A673 (cell line): ENCODE data around the gene ARFGEF2.

Experiments
- CTCF ChIP-seq: fragments of 300-800, 200-600 bp; sonication (generic); conservative IDR thresholded peaks from 2 replicates; pipeline ENCODE4 v1.5.1; 2017; ENCODE audit warnings: low read depth, mild to moderate bottlenecking, antibody characterized with exemption, low read length, moderate library complexity, mixed read lengths
- EZH2 ChIP-seq: fragments of 200-600 bp; sonication (generic); IDR thresholded peaks from 2 replicates; pipeline ENCODE4 v1.6.1; 2017; ENCODE audit warnings: borderline replicate concordance, low read depth, mild to moderate bottlenecking, mixed read lengths, antibody characterized with exemption, low read length; ENCODE audit not compliant: poor library complexity, severe bottlenecking

DNA sequence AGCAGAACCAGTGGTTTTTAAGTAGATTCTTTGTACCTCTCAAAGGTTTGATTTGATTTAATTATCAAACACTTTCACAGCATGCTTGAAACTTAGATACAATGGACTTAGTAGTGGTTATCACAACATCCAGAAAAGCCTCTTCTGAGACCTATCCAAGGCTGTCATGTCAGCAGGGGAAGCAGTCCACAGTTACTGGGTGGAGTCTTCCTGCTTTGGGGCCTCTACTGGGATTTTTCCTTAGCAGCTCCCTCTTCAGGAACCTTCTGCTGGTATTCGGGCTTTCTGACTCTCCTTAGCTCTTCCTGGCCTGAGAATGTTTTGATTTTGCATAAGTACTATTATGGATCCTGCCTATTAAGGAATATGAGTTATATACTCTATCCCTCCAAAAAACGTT is 36.0 kb downstream of the ARFGEF2 start:
- TF ChIP-seq EZH2 = no peak
- no peak for TF ChIP-seq CTCF
